Neural progenitor cell (in vitro differentiated cells): ENCODE data around the gene MME. TPM values are rescaled to one million over a fixed set of nuclear protein-coding genes. Genes with fewer than 3 reads are reported as not detected.
A peak's percentile ranks its signal among the peaks of the same experiment; 100 is the strongest.

ENCODE experiments used
- DNase-seq: peaks from one replicate; pipeline ENCODE4 v3.0.0-alpha.2; 2016; ENCODE audit warnings: low spot score
- H2AFZ ChIP-seq: fragments of 200-600 bp; sonication (generic); replicated peaks from 2 replicates; pipeline ENCODE4 v1.6.1; 2016; ENCODE audit warnings: antibody characterized with exemption
- H3F3A ChIP-seq: fragments of 200-600 bp; sonication (generic); 2 replicates; pipeline ENCODE4 v1.6.1; 2016; ENCODE audit warnings: antibody characterized with exemption, low read depth
- H3K27ac ChIP-seq: fragments of 200-600 bp; sonication (generic); 2 replicates; pipeline ENCODE4 v1.5.1; 2016; ENCODE audit warnings: mild to moderate bottlenecking
- H3K27me3 ChIP-seq: fragments of 200-600 bp; sonication (generic); 2 replicates; pipeline ENCODE4 v1.6.1; 2016; ENCODE audit warnings: mild to moderate bottlenecking, moderate library complexity
- H3K36me3 ChIP-seq: fragments of 200-600 bp; sonication (generic); 2 replicates; pipeline ENCODE4 v1.5.1; 2016
- H3K4me1 ChIP-seq: fragments of 200-600 bp; sonication (generic); 2 replicates; pipeline ENCODE4 v1.6.1; 2016; ENCODE audit warnings: mixed run types
- H3K4me2 ChIP-seq: fragments of 200-600 bp; sonication (generic); 2 replicates; pipeline ENCODE4 v1.6.1; 2016
- H3K4me3 ChIP-seq: fragments of 200-600 bp; sonication (generic); 2 replicates; pipeline ENCODE4 v1.5.1; 2016
- H3K79me2 ChIP-seq: fragments of 200-600 bp; sonication (generic); 2 replicates; pipeline ENCODE4 v1.6.1; 2016; ENCODE audit warnings: low read depth
- H3K9ac ChIP-seq: fragments of 200-600 bp; sonication (generic); 2 replicates; pipeline ENCODE4 v1.6.1; 2016
- H3K9me3 ChIP-seq: fragments of 200-600 bp; sonication (generic); 2 replicates; pipeline ENCODE4 v1.5.1; 2016; ENCODE audit warnings: low read depth
- H4K20me1 ChIP-seq: fragments of 200-600 bp; sonication (generic); 2 replicates; pipeline ENCODE4 v1.6.1; 2016; ENCODE audit warnings: low read depth
- H3K27ac Mint-ChIP-seq: 3 replicates; pipeline ENCODE4 v1.8.0; 2021; ENCODE audit warnings: mixed read lengths
- H3K27me3 Mint-ChIP-seq: 2 replicates; pipeline ENCODE4 v1.8.0; 2022; ENCODE audit warnings: low read depth, mild to moderate bottlenecking, inconsistent platforms, moderate library complexity, mixed read lengths; ENCODE audit not compliant: insufficient read depth
- H3K36me3 Mint-ChIP-seq: 3 replicates; pipeline ENCODE4 v1.8.0; 2021; ENCODE audit warnings: mixed read lengths
- H3K4me1 Mint-ChIP-seq: 3 replicates; pipeline ENCODE4 v1.8.0; 2021; ENCODE audit warnings: mixed read lengths
- H3K4me3 Mint-ChIP-seq: 3 replicates; pipeline ENCODE4 v1.8.0; 2021; ENCODE audit warnings: mild to moderate bottlenecking, moderate library complexity, mixed read lengths
- H3K9me3 Mint-ChIP-seq: 3 replicates; pipeline ENCODE4 v1.8.0; 2020; ENCODE audit warnings: mixed read lengths
- EZH2 ChIP-seq: fragments of 200-600 bp; sonication (generic); IDR thresholded peaks from 2 replicates; pipeline ENCODE4 v1.6.1; 2017; ENCODE audit warnings: antibody characterized with exemption, mild to moderate bottlenecking, moderate library complexity
- EZH2phosphoT487 ChIP-seq: fragments of 200-600 bp; sonication (generic); IDR thresholded peaks from 2 replicates; pipeline ENCODE4 v1.6.1; 2017; ENCODE audit warnings: antibody characterized with exemption
- total RNA-seq: library from RNA; depleted of rRNA; stranded (reverse); fragments of >200 nt; gene quantifications from 2 replicates; pipeline ENCODE4 v1.2.3, GENCODE V29; 2015; ENCODE audit warnings: low replicate concordance
- TF ChIP-seq, protein P1 (sequence below): fragments of 200-600 bp; sonication (generic); IDR thresholded peaks from 2 replicates; pipeline ENCODE4 v1.5.1; 2017; ENCODE audit warnings: antibody characterized with exemption, mild to moderate bottlenecking

The MME gene
- total RNA-seq, 1 donor from 2014 or later: 5.0 TPM

DNA sequence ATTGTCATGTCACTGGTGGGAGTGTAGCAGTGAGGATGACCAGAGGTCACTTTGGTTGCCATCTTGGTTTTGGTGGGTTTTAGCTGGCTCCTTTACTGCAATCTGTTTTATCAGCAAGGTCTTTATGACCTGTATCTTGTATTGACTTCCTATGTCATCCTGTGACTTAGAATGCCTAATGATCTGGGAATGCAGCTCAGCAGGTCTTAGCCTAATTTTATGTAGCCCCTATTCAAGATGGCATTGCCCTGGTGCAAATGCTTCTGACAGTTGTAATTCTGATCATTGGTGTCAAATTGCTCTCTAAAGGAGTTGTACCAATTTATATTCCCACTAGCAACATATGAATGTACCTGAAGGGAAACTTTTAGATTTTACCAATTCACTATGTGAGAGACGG is 139.0 kb downstream of the MME start:
- Mint-ChIP-seq H3K4me3 (no peak overlapping the region), H3K4me1 (no peaks in the 10 kb centered on the region), H3K27ac (no peak overlapping the region), H3K9me3 (peaks cover 7% of the 10 kb centered on the region), H3K36me3 (peaks cover 1% of the 10 kb centered on the region), H3K27me3 (no peaks in the 10 kb centered on the region)
- Histone ChIP-seq H3K4me2 (no peak overlapping the region), H4K20me1 (no peaks in the 10 kb centered on the region), H3K4me1 (no peaks in the 10 kb centered on the region), H3K36me3 (no peaks in the 10 kb centered on the region), H3K27ac (no peak overlapping the region), H3K9me3 (no peaks in the 10 kb centered on the region), H3F3A (no peaks in the 10 kb centered on the region), H3K4me3 (no peak overlapping the region), H3K79me2 (no peaks in the 10 kb centered on the region), H3K27me3 (no peaks in the 10 kb centered on the region), H2AFZ (no peak overlapping the region), H3K9ac (no peak overlapping the region)
- no peak for DNase-seq
- TF ChIP-seq EZH2phosphoT487: no peak
- TF ChIP-seq, protein P1, sequence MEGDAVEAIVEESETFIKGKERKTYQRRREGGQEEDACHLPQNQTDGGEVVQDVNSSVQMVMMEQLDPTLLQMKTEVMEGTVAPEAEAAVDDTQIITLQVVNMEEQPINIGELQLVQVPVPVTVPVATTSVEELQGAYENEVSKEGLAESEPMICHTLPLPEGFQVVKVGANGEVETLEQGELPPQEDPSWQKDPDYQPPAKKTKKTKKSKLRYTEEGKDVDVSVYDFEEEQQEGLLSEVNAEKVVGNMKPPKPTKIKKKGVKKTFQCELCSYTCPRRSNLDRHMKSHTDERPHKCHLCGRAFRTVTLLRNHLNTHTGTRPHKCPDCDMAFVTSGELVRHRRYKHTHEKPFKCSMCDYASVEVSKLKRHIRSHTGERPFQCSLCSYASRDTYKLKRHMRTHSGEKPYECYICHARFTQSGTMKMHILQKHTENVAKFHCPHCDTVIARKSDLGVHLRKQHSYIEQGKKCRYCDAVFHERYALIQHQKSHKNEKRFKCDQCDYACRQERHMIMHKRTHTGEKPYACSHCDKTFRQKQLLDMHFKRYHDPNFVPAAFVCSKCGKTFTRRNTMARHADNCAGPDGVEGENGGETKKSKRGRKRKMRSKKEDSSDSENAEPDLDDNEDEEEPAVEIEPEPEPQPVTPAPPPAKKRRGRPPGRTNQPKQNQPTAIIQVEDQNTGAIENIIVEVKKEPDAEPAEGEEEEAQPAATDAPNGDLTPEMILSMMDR: no peak
- no peak for TF ChIP-seq EZH2

DNA sequence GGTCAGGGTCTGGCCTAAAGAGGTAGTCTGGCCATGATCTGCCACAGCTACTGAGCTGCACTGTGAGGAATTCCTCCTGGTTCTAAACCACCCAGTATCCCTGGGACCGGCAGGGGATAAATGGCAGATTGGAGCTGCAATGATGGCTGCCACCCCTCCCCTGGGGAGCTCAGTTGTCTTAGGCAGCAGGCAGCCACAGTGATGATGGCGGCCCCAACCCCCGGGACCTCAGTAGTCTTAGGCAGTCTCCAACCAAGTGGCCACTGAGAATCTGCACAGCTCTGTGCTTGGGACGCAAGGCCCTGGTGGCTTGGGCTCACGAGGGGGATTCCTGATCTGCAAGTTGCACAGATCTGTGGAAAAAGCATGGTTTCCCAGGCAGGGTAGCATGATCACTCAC is 145.3 kb downstream of the MME start:
- Histone ChIP-seq H3K4me2 (no peak overlapping the region), H2AFZ (peak overlapping the region; percentile 76), H4K20me1 (no peaks in the 10 kb centered on the region), H3K4me1 (no peaks in the 10 kb centered on the region), H3K27me3 (no peaks in the 10 kb centered on the region), H3F3A (no peaks in the 10 kb centered on the region), H3K36me3 (no peaks in the 10 kb centered on the region), H3K79me2 (no peaks in the 10 kb centered on the region), H3K9me3 (no peaks in the 10 kb centered on the region), H3K9ac (no peak overlapping the region), H3K4me3 (no peak overlapping the region), H3K27ac (no peak overlapping the region)
- DNase-seq: no peak
- Mint-ChIP-seq H3K27me3 (no peaks in the 10 kb centered on the region), H3K27ac (no peak overlapping the region), H3K36me3 (no peaks in the 10 kb centered on the region), H3K4me1 (no peaks in the 10 kb centered on the region), H3K9me3 (peaks cover 7% of the 10 kb centered on the region), H3K4me3 (no peak overlapping the region)
- TF ChIP-seq, protein P1: no peak
- no peak for TF ChIP-seq EZH2
- no peak for TF ChIP-seq EZH2phosphoT487

GRCh38 chr3:155227141-155227540 is 147.0 kb downstream of the MME start:
- TF ChIP-seq EZH2: no peak
- TF ChIP-seq, protein P1: no peak
- no peak for TF ChIP-seq EZH2phosphoT487
- no peak overlapping the region for H3K4me2 ChIP-seq
- no peak overlapping the region for H3K4me3 ChIP-seq
- no peak overlapping the region for H3K9ac ChIP-seq
- H4K20me1 ChIP-seq: no peaks in the 10 kb centered on the region
- Mint-ChIP-seq H3K4me1 (no peaks in the 10 kb centered on the region), H3K9me3 (no peaks in the 10 kb centered on the region), H3K27ac (no peak overlapping the region), H3K27me3 (peaks cover 2% of the 10 kb centered on the region), H3K36me3 (no peaks in the 10 kb centered on the region), H3K4me3 (no peak overlapping the region)
- no peak overlapping the region for H2AFZ ChIP-seq
- H3K9me3 ChIP-seq: no peaks in the 10 kb centered on the region
- no peaks in the 10 kb centered on the region for H3K27me3 ChIP-seq
- H3K4me1 ChIP-seq: no peaks in the 10 kb centered on the region
- H3K79me2 ChIP-seq: no peaks in the 10 kb centered on the region
- no peaks in the 10 kb centered on the region for H3F3A ChIP-seq
- H3K36me3 ChIP-seq: no peaks in the 10 kb centered on the region
- DNase-seq: no peak
- no peak overlapping the region for H3K27ac ChIP-seq

DNA sequence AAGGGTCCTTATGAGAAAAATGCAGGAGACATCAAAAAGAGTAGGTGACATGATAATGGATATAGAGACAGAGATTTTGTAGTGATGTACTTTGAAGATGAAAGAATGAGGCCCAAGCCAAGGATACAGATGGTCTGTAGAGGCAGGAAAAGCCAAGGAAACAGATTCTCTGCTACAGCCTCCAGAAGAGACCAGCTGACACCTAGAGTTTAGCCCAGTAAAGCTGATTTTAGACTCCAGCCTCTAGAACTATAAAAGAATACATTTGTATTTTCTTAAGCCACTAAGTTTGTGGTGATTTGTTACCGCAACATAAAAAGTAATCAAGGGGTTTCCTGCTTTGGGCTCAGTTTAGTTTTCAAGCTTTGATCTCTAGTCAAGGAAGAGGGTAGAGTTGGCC is 148.6 kb downstream of the MME start:
- H3K4me3 Mint-ChIP-seq: no peak overlapping the region

More for the DNA sequence above, 148.6 kb downstream of the MME start:
- no peaks in the 10 kb centered on the region for H3K9me3 Mint-ChIP-seq
- H3K27ac Mint-ChIP-seq: no peak overlapping the region
- Histone ChIP-seq H3K79me2 (no peaks in the 10 kb centered on the region), H3K27me3 (no peaks in the 10 kb centered on the region), H3K9me3 (no peaks in the 10 kb centered on the region), H3K9ac (no peak overlapping the region), H3K4me1 (no peaks in the 10 kb centered on the region), H3K27ac (no peak overlapping the region), H3K4me3 (no peak overlapping the region), H3F3A (no peaks in the 10 kb centered on the region), H2AFZ (no peak overlapping the region), H3K36me3 (no peaks in the 10 kb centered on the region), H3K4me2 (no peak overlapping the region), H4K20me1 (no peaks in the 10 kb centered on the region)
- no peaks in the 10 kb centered on the region for H3K4me1 Mint-ChIP-seq
- TF ChIP-seq EZH2 (no peak), EZH2phosphoT487 (no peak)
- TF ChIP-seq, protein P1: no peak
- no peak for DNase-seq
- no peaks in the 10 kb centered on the region for H3K36me3 Mint-ChIP-seq
- H3K27me3 Mint-ChIP-seq: peaks cover 2% of the 10 kb centered on the region
